GM19193 (cell line): ENCODE data around the gene ITGA11.

Source experiments
- POLR2A ChIP-seq: IDR thresholded peaks from 4 replicates; pipeline ENCODE4 v1.6.1; 2011; ENCODE audit not compliant: insufficient read depth, insufficient read length; ENCODE audit errors: extremely low read depth

ITGA11 gene

DNA sequence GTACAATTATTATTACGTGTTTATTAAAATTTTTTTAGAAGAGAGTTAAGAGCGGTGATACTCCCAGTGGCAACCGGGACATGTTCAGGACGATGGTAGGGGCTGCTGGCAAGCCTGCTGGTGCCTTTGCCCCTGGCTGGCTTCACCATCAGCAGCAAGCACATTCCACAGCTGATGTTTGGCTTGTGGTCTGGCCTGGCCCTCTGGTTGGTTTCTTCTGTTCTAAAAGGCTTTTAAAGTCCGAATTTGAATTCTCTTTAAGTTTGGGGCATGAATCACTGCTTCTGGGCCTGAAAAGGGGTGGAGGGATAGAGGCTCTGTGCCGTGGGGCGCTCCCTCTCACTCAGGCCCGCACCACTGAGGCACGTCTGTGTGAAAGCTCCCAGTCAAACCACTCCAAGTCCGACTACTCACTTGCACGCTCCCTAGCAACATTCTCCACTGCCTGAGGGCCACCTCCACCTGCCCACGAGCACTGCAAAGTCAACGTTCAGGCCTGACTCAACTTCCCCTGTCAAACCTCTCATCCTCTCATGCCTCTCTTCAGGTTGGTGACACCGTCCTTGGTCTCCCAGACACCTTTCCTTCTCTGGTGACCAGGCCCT is 10.1 kb downstream of the ITGA11 start:
- no peak for TF ChIP-seq POLR2A

DNA sequence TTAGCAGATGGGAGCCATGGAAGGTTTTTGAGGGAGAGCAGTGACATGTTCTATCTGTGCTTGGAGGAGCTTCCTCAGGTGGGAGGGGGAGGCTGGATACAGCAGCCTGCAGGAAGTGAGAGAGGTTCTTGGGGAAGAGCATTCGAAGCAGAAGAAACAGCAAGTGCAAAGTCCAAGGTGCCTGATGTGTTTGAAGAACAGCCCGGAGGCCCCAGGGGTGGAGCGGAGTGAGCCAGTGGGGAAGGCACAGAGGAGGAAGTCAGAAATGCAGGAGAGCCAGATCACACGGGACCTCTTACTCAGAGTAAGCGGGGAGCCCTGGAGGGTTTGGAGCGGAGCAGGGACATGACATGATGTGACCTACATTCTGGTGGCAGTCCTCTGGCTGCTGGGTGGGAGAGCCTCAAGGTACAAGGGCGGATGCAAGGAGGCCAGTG is 10.8 kb downstream of the ITGA11 start:
- no peak for TF ChIP-seq POLR2A

DNA sequence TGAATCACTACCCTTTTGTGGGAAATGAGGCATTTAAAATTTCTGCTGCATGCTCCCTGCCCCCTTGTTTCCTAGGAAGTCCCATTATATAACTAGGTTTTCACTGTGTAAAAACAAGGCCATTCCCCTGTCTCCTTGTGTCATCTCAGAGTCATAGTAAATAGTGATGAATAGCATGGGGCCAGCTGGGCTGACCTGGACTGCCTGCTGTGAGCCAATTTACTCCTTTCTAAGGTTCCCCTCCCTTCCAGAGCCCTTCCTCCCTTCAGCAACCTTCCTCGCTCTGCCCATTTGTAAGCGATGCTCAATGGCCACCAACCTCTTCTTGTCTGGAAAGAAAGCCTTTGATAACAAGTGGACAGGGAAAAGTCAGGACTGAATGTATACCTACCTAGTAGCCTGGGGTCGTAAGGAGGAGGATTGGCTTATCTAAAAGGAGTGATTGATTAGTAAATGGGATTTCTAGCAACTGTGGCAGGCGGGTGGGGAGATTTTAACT is 11.7 kb downstream of the ITGA11 start:
- no peak for TF ChIP-seq POLR2A

DNA sequence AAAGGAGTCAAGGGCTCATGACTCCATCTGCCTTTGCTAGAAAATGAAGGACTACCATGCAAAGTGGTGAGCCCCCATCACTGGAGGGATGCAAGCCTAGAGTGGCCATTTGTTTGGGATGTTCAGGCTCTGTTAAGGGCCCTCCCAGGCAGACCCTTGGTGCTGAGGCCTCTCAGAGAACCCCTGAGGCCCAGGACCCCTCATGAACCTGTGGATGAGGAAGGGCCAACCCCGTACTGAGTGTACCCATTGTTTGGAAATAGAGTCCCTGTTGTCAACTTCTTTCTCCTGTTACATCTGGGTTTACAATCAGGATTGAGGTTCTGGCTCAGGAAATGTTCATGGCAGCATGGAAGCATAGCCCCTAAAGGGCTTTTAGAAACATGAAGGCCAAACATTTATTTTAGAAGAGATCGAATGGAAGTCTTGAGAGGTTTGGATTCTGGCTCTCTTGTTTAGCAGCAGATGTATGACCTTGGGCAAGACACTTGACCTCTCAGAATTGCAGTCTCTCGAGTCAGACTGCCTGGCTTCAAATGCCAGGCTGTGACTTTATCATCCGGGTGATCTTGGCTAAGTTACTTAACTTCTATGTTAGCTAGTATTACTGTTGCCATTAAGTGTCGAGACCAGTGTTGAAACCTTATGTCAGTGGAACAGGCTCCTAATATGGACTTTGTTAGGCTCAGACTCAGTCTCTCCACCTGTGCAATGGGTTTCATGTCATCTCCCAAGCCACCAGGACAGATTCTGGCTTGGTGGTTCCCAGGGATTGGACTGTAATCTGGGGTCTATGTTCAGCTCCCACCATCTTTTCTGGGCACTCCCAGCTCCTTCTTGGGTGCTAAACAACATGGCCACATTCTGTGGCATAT is 12.4 kb downstream of the ITGA11 start:
- no peak for TF ChIP-seq POLR2A

DNA sequence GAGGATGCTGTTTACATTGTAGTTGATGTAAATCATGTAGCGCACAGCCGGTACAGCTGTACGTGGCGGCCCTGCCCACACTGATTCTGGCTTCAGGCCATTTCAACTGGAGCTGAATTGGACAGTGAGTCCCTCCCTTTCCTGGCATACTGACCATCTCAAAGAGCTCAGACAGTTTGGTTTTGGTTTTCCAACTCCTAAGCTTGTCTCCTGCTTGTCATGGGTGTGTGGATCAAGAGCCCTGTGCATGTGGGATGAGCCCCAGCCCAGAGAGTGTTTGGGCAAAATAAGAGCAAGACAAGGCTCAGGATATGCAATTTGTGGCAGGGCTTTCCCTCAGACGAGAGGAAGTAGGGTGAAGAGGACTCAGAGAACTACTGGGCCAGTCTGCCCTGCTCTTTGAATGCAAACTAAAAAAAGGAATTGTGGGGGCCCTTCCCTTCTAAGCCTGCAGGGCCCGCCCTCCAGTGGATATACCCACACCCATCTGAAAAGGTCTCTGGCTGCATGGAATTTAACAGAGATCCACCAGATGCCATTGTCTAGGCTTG is 13.3 kb downstream of the ITGA11 start:
- TF ChIP-seq POLR2A: no peak

DNA sequence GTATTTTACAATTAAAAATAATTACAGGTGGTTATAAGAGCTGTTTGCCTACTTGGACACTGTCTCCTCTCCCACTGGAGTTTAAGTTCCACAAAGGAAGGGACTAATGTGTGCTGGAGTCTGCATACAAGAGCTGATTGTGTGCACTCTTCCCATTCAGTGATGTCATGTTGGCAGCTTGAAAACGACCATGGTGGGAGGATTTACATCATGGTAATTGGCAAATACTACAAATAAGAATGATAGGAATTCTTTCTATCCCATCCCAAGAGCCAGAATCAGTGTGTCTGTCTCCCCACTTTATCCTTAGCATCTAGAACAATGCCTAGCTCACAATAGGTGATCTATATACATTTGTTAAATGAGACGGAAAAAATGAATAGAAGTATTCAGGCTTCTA is 14.1 kb downstream of the ITGA11 start:
- TF ChIP-seq POLR2A: no peak

DNA sequence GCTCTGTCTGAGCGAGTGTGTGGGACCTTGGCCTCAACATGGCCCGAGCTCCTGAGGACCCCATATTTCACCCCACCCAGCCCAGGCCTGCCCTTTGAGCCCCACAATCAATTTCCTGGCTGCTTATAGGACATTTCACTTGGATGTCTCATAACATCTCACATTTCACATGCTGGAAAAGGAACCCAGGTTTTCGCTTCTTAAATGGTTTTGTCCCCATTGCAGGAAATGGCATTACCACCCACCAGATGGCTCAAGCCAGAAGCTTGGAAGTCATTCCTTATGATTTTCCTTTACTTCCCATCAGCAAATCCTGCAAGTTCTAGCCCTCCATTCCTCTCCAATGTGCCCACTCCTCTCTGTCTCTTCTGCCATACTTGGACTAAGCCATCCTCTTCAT is 14.9 kb downstream of the ITGA11 start:
- no peak for TF ChIP-seq POLR2A

DNA sequence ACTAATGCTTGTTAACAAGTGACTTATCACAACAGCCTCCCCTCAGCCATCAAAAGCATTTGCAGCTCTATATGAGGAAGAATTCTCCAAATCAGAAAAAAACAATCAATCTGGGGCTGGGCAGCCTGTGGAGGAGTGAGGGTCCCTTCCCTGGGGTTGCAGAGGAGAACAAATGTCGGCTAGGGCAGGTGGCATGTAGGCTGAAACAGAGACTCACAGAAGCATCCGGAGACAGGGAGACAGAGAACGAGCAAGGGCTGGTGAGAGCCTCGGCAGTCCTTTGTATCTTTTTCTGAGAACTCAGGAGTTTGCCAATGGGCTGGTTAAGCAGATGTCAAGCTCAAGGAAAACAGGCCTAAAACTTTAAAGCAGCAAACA is 15.8 kb downstream of the ITGA11 start:
- TF ChIP-seq POLR2A: no peak

DNA sequence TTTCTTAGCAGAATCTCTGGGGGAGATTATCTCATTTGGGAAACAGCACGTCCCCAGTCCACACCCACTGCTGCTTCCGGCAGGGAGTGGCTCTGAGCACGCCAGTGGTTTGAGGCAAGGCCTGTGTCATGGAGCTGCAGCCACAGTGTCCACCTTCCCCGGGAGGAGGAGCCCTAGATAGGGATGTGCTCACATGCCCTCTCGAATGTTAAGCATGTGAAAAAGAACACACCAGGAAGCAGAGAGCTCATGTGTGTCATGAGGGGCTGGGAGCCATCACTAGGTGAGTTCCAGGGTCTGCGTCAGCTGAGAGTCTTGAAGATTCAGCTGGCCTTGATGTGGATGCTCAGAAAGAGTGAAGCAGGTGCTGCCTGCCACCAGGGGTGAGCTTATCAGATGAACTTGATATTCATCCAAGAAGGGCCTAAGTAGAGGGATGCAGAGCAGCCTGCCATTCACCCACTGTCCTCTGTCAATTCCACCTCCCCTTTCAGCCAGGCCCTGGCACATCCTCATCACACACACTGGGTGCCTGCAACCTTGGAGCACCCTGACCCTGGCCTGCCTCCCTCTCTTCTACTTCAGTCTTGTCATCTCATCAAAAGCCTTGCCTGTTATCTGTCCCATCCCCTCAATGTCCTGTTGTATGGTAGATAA is 16.3 kb downstream of the ITGA11 start:
- no peak for TF ChIP-seq POLR2A

DNA sequence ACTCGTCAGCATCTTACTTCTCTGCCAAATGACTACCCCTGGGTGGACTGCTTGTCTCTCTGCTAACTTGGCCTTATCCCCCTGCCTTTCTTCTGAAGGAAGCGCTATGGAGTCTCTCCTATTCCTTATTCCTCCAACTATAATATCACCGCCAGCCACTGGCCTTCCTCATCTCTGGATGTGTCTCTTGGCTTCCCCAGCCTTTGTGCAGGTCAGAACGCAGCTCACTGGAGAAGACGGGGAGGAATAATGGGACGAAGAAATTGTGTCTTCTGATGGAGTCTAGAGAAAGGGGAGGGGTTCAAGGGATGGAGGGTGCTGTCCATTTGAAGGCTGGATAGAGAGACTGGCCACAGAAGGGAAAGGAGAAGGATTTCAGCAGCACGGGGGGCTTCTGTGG is 16.9 kb downstream of the ITGA11 start:
- no peak for TF ChIP-seq POLR2A

DNA sequence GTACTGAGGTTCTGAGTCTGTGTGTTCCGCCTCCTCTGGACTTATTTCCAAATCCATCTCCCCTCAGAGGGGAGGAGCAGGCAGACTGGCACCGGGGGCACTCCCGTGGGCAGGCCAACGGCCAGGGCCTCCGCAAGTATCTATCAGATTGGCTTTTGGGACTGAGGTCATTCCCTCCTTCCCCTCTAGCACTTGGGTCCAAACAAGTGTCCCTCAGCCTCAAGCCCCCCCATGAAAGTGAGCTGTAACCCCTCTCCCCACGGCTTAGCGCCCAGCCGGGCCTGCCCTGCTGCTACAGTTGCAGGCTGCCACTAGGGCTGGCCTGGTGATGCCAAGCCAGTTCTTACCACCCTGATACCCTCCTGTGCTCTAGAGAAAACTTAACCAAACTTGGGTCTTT is 17.4 kb downstream of the ITGA11 start:
- TF ChIP-seq POLR2A: no peak

DNA sequence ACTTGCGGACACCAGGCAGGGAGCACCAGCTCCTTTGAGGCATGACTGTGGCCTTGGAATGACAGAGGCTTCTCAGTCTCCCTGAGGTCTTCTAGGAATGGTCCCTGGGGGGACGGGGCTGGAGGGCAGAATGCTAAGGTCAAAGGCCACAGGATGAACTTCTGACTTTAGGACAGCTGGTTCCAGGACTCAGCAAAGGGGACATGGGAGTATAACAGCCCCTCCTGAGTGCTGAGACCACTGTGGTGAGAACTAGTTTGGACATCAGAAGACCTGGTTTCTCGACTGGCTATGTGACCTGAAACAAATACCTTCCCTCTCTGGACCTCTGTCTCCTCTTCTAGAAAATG is 17.8 kb downstream of the ITGA11 start:
- TF ChIP-seq POLR2A: no peak

DNA sequence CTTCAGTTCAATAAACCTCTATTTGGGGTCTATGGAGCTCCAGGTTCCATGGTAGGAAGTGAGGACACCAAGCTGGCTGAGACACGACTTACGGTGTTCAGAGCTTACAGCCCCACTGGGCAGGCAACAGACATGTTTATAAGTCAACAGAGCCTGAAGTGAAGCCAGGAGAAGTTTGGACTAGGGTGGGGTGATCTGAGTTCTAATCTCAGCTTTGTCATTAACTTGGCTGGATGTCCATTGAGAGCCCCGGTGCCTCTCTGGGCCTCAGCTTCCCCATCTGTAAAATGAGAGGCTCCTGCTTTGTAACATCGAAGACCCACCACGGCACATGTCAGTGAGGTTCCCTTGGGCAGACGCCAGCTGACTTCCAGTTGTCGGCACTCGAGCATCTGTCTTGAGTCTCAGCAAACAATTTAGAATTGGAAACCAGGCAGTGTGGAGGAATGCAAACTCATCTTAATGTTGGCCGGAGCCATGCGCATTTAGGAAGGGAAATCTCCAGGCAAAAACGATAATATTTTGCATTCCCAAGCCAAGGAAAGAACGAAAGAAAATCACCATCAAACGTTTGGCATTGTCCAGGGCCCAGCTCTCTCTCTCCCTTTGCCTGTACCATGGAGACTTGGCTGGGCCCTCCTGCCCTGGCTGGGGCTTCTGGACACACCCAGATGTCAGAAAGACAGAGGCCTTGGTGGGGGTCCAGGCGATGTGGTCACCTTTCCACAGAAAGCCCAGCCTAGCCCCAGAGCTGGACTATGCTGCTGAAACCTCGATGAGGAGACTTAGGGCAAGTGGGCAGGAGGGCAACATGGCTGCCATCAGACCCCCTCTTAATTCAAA is 18.4 kb downstream of the ITGA11 start:
- TF ChIP-seq POLR2A: no peak

DNA sequence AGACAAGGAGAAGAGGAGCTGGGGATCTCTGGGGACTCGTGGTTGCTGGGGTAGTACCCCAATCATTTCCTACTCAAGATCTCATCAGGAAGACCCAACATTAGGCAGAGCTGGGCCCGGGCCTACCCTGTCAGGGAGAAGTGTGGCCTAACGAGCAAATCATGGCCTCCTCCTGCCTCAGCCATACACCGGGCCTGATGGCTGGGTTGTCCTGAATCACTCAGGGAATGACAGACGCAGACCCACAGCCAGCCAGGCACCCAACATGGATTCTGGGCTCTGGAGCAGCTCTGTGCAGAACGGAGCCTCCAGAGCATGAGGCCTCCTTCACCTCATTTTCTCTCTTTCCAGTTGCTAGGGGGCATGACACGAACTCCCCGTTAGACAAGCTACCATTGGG is 19.7 kb downstream of the ITGA11 start:
- no peak for TF ChIP-seq POLR2A

DNA sequence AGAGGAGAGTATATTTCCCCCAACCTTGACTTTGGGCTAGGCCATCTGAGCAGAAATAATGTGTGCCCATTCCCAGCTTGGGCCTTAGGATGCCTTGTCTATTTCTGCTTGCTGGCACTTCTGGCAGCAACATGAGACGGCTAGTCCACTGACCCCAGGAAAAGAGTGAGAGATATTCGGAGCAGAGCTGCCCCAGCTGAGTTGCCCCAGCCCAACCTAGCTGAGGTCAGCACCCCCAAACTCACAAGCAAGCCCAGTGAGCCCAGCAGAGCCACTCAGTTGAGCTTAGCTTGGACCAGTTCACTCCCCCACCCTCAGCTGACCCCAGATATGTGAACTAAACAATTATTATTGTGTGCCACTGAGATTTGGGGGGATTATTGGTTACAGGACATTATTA is 20.2 kb downstream of the ITGA11 start:
- TF ChIP-seq POLR2A: no peak
